Measurements from ENCODE around the gene NYAP1. TPM values are rescaled to one million over a fixed set of nuclear protein-coding genes. Genes with fewer than 3 reads are reported as not detected.
A peak's percentile ranks its signal among the peaks of the same experiment; 100 is the strongest.

NYAP1 gene
- total RNA-seq, 4 donors from 2014 or later = 1.7 to 3.2 (median 1.9) TPM

DNA sequence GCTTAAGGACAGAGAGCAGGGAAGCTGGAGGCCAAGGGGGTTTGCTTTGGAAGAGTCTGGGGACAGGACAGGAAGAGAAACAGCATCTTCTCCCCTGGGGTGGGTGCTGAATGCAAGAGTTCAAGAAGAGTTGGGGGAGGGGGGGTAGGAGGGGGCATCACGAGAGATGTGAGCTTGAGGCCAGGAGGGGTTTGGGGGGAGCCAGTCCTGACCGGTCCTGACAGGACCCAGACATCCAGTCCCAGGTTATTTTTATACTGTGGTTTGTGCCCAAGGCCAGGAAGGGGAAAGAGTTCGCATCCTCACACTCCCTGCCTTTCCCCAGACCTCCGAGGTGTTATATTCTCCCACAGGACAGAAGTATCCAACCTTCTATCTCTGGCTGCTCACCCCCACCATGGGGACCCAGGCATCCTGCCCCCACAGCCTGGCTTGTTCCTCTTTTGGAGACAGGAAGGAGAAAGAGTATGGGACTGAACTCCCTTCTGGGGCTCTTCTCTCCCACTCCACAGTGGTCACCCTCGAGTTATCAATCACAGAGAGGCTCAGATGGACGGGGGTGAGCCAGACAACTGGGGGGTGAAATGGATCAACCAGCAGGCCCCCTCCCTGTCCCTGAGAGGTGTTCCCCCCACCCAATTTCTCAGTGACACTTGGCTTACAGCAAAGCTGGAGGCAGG, 7.5 kb upstream of the NYAP1 start:
- intact Hi-C loops (cut with DNase I) = loop anchor here (10.0 kb wide), 1 partner anchor 219 kb away; the partner anchor contains the start of gene GIGYF1
- peaks cover 72 to 77% (median 74%) of the 10 kb centered on the region in 4 donors for H3K4me1 ChIP-seq

DNA sequence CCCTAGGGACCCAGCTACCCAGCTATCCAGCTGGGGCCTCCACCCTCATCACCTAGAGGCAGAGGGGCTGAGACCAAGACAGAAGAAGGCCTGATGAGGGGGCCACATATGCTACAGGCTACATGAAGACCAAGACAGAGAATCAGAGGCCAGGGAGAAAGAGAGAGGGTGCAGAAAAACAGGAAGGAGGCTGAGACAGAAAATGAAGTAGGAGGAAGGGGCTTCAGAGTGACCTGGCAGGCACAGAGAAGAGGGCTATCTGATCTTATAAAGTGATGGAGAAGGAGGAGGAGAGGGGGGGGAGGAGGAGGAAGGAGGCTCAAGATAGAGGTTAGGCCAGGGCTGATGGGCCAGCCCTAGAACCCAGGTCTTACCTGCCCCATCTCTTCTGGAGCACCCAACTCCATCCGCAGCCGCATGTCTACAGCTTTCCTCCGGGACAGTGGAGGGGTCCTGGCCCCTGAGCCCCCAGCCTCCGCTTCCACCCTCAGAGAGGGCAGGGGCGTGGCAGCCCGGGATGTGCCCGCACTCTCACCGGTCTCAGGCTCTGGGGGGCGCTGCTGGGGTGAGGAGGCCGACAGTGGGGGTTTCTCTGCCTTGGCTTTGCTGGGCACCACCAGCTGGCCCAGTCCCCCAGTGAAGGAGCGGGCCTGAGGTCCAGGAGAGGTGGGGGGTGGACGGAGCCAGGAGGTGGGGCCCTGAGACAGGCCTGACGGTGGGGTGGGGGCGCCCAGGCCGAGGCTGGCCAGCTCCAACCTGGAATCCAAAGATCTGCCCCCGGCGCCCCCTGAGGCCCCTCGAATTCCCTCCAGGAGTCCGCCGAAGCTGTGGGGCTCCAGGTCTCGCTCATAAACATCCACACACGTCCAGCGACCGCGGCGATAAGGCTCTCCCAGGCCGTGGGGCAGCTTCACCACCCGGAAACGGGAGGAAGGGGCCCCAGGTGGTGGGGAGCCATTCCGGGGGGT, 6.5 kb upstream of the NYAP1 start:
- no peak for DNase-seq (ENCODE audit: extremely low spot score)
- H3K4me3 ChIP-seq = peak overlapping the region; percentile 79 to 100 (median 91)
- H3K9me3 ChIP-seq = no peaks in the 10 kb centered on the region
- 37% methylated on average over 4 of the region's 30 CpGs for WGBS
- no peak for TF ChIP-seq EP300 (IDR thresholded peaks at IDR 0.05)
- TF ChIP-seq, protein P1, sequence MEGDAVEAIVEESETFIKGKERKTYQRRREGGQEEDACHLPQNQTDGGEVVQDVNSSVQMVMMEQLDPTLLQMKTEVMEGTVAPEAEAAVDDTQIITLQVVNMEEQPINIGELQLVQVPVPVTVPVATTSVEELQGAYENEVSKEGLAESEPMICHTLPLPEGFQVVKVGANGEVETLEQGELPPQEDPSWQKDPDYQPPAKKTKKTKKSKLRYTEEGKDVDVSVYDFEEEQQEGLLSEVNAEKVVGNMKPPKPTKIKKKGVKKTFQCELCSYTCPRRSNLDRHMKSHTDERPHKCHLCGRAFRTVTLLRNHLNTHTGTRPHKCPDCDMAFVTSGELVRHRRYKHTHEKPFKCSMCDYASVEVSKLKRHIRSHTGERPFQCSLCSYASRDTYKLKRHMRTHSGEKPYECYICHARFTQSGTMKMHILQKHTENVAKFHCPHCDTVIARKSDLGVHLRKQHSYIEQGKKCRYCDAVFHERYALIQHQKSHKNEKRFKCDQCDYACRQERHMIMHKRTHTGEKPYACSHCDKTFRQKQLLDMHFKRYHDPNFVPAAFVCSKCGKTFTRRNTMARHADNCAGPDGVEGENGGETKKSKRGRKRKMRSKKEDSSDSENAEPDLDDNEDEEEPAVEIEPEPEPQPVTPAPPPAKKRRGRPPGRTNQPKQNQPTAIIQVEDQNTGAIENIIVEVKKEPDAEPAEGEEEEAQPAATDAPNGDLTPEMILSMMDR (IDR thresholded peaks at IDR 0.05) = peak in 2 of 3 experiments; percentile 18 to 19
- peak overlapping the region; percentile 91 to 97 (median 94) for H3K27ac ChIP-seq (replicated peaks in 1 of 4)
- H3K4me1 ChIP-seq = peaks cover 63 to 68% (median 67%) of the 10 kb centered on the region in 4 donors
- intact Hi-C loops (cut with DNase I) = loop anchor here (10.0 kb wide), 1 partner anchor 218 kb away; the partner anchor contains the start of gene GIGYF1
- H3K36me3 ChIP-seq = peaks cover 5 to 35% (median 21%) of the 10 kb centered on the region in 4 donors
- H3K27me3 ChIP-seq = no peaks in the 10 kb centered on the region

More for the DNA sequence above, 7.5 kb upstream of the NYAP1 start:
- peak overlapping the region; percentile 67 to 97 (median 92) for H3K27ac ChIP-seq (replicated peaks in 1 of 4)
- 13% methylated on average over 6 of the region's 6 CpGs for WGBS
- peaks cover 5 to 44% (median 25%) of the 10 kb centered on the region in 4 donors for H3K36me3 ChIP-seq
- H3K9me3 ChIP-seq = no peaks in the 10 kb centered on the region
- peak overlapping the region; percentile 79 to 100 (median 91) for H3K4me3 ChIP-seq
- DNase-seq (ENCODE audit: extremely low spot score) = no peak
- no peaks in the 10 kb centered on the region for H3K27me3 ChIP-seq
- no peak for TF ChIP-seq EP300 (IDR thresholded peaks at IDR 0.05)
- TF ChIP-seq, protein P1 (IDR thresholded peaks at IDR 0.05) = no peak
- TF ChIP-seq POLR2A (IDR thresholded peaks at IDR 0.05; ENCODE audit: low read depth) = no peak
- no peak for TF ChIP-seq POLR2AphosphoS5 (IDR thresholded peaks at IDR 0.05)

DNA sequence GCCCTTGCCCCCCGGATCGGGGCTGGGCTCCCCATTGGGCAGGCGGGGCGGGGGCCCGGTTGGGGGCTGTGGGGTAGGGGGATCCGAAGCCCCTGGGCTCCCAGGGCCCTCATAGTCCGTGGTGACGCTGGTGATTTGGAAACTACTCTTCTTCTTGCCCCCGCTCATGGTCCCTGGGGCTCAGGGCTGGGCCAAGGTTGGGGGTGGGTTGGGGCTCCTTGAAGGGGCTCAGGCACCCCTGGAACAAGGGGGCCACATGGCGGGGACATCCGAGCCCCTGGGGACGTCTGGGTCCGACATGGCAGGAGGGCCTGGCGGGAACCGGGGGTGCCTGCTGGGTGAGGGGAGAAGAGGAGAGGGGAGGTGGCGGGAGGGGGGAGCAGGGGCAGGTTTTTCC, 5.9 kb upstream of the NYAP1 start:
- H3K27ac ChIP-seq (replicated peaks in 1 of 4) = peak overlapping the region; percentile 91 to 97 (median 94)
- no peak for DNase-seq (ENCODE audit: extremely low spot score)
- H3K36me3 ChIP-seq = peaks cover 5 to 28% (median 18%) of the 10 kb centered on the region in 4 donors

DNA sequence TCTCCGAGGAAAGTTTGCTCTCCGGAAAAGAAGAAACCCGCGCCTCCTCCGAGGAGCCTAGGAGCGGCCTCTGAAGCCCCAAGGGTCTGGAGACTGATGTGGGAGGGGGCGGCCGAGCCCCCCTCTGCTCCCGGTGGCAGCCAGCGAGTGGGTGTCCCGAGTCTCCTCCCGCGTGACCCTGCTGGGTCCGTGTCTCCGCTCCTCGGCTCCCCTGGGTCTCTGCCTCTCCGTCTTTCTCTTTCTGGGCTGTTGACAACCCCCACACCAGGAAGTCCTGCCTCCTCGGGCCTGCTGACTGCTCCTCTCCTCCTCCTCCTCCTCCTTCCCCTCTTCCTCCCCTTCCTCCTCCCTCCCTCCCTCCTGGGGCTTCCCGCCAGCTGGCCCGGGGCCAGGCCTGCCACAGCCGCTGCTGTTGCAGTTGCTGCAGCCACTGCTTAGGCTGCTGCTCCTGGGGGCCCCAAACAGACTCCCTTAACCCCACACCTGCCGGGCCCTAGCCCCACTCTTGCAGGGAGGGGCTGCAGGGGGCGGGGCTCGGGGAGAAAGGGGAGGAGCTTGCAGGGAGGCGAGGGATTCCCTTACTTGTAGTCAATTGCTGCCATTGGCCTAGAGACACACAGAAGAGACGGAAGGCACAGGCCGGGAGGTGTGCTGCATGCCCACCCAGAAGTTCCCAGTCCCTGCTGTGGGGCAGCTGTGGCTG, 4.6 kb upstream of the NYAP1 start, which contains the start of gene TSC22D4:
TSC22D4 (minus strand) TSS at position 257 of the 703 bp plus-strand sequence. CDS start 1,176 bp downstream, outside the sequence.
- peak within 1 kb of the TSS; percentile 79 to 100 (median 91) for H3K4me3 ChIP-seq
- H3K4me1 ChIP-seq = peaks cover 54 to 65% (median 64%) of the 10 kb centered on the region in 4 donors
- peaks cover under 1 to 16% (median 8%) of the 10 kb centered on the region in 4 donors for H3K36me3 ChIP-seq
- H3K27ac ChIP-seq (replicated peaks in 1 of 4) = peak within 1 kb of the TSS; percentile 91 to 97 (median 94)
- WGBS = 3% methylated on average over 16 of the region's 27 CpGs
- no peaks in the 10 kb centered on the region for H3K9me3 ChIP-seq
- intact Hi-C loops (cut with DNase I) = loop anchor here (10.0 kb wide), 1 partner anchor 216 kb away; the partner anchor contains the start of gene GIGYF1
- peak; percentile 98 for DNase-seq (ENCODE audit: extremely low spot score)
- TF ChIP-seq, protein P1 (IDR thresholded peaks at IDR 0.05) = no peak
- TF ChIP-seq POLR2AphosphoS5 (IDR thresholded peaks at IDR 0.05) (peak; percentile 93 to 94), POLR2A (IDR thresholded peaks at IDR 0.05; ENCODE audit: low read depth) (peak; percentile 20)
- no peaks in the 10 kb centered on the region for H3K27me3 ChIP-seq

More for the DNA sequence above, 5.9 kb upstream of the NYAP1 start:
- peak overlapping the region; percentile 79 to 100 (median 91) for H3K4me3 ChIP-seq
- WGBS = 0% methylated on average over 7 of the region's 16 CpGs
- H3K9me3 ChIP-seq = no peaks in the 10 kb centered on the region
- TF ChIP-seq, protein P1 (IDR thresholded peaks at IDR 0.05) = no peak
- TF ChIP-seq POLR2AphosphoS5 (IDR thresholded peaks at IDR 0.05) (no peak), POLR2A (IDR thresholded peaks at IDR 0.05; ENCODE audit: low read depth) (no peak), EP300 (IDR thresholded peaks at IDR 0.05) (no peak)
- H3K4me1 ChIP-seq = peaks cover 59 to 66% (median 66%) of the 10 kb centered on the region in 4 donors
- intact Hi-C loops (cut with DNase I) = loop anchor here (10.0 kb wide), 1 partner anchor 217 kb away; the partner anchor contains the start of gene GIGYF1
- H3K27me3 ChIP-seq = no peaks in the 10 kb centered on the region
